K562 (cell line): ENCODE results near the gene BCL10. TPM values are rescaled to one million over a fixed set of nuclear protein-coding genes. Genes with fewer than 3 reads are reported as not detected.

Experiments used
- CBX1 ChIP-seq: sonication (generic); IDR thresholded peaks from 2 replicates; pipeline ENCODE4 v1.6.1; 2016; ENCODE audit warnings: antibody characterized with exemption, low read depth, mild to moderate bottlenecking
- CBX2 ChIP-seq: fragments of 200-600 bp; sonication (generic); IDR thresholded peaks from one replicate; pipeline ENCODE4 v1.6.1; 2012; ENCODE audit warnings: mild to moderate bottlenecking, low read length, inconsistent platforms; ENCODE audit not compliant: insufficient read depth, poor library complexity, severe bottlenecking
- CCNT2 ChIP-seq: IDR thresholded peaks from 2 replicates; pipeline ENCODE4 v1.6.1; 2011; ENCODE audit warnings: borderline replicate concordance, low read depth, mild to moderate bottlenecking, moderate library complexity, mixed read lengths, low read length; ENCODE audit not compliant: insufficient read length; ENCODE audit errors: extremely low read depth
- CEBPG ChIP-seq, 3 experiments: fragments of 200-800 bp in 1 of 3; sonication (Bioruptor generic) in 1 of 3; sonication (generic) in 1 of 3; formaldehyde crosslinking in 1 of 3; IDR thresholded peaks in 2 of 3; conservative IDR thresholded peaks in 1 of 3; 2 replicates each; pipeline versions ENCODE4 v1.6.1 to v1.8.0; 2016 to 2022; ENCODE audit warnings: missing compliant biosample characterization in 2 of 3, missing genetic modification characterization in 2 of 3, mild to moderate bottlenecking in 1 of 3, missing genetic modification reagents in 1 of 3
- HIVEP1 ChIP-seq: fragments of 250-450 bp; sonication (Bioruptor Pico); IDR thresholded peaks from 2 replicates; pipeline ENCODE4 v1.4.0; 2020; ENCODE audit warnings: mild to moderate bottlenecking
- HNRNPUL1 ChIP-seq: fragments of 200-400 bp; formaldehyde crosslinking; IDR thresholded peaks from 2 replicates; pipeline ENCODE4 v1.6.1; 2017; ENCODE audit warnings: low read length
- OTX1 ChIP-seq: fragments of 450-650 bp; formaldehyde crosslinking; IDR thresholded peaks from 2 replicates; pipeline ENCODE4 v1.4.0; 2022; ENCODE audit warnings: mild to moderate bottlenecking
- RHOXF2B ChIP-seq: fragments of 250-450 bp; sonication (Bioruptor Pico); conservative IDR thresholded peaks from 2 replicates; pipeline ENCODE4 v1.5.1; 2021
- SMARCA5 ChIP-seq: fragments of 450-650 bp; IDR thresholded peaks from 2 replicates; pipeline ENCODE4 v1.6.1; 2016
- SMARCB1 ChIP-seq: IDR thresholded peaks from 2 replicates; pipeline ENCODE4 v1.6.1; 2011; ENCODE audit warnings: improper control_type of control experiment, low read depth; ENCODE audit not compliant: insufficient read length
- SOX6 ChIP-seq: fragments of 450-650 bp; IDR thresholded peaks from 2 replicates; pipeline ENCODE4 v1.6.1; 2014; ENCODE audit warnings: mild to moderate bottlenecking
- TSC22D4 ChIP-seq: fragments of 450-650 bp; IDR thresholded peaks from 2 replicates; pipeline ENCODE4 v1.6.1; 2016; ENCODE audit warnings: missing genetic modification characterization, missing biosample characterization, control low read depth
- UBTF ChIP-seq, 2 experiments: IDR thresholded peaks; 2 replicates each; pipeline ENCODE4 v1.6.1; 2012; ENCODE audit warnings: improper control_type of control experiment in 2 of 2, low read depth in 2 of 2, low read length in 2 of 2, borderline replicate concordance in 1 of 2
- ZBTB17 ChIP-seq: fragments of 450-650 bp; formaldehyde crosslinking; IDR thresholded peaks from 2 replicates; pipeline ENCODE4 v1.4.0; 2020; ENCODE audit warnings: mild to moderate bottlenecking
- ZNF24 ChIP-seq: fragments of 450-650 bp; IDR thresholded peaks from 2 replicates; pipeline ENCODE4 v1.6.1; 2016
- polyA plus RNA-seq, 8 experiments: library from polyadenylated mRNA; depleted of rRNA in 4 of 8; stranded (reverse) in 5 of 8; unstranded in 3 of 8; fragments of >200 nt; fragmentation: Nextera tagmentation in 2 of 8; fragmentation: Illumina TruSeq in 1 of 8; extraction: Ambion mirVana in 2 of 8; extraction: Trizol in 1 of 8; gene quantifications; 2 replicates each; pipeline versions ENCODE4 v1.2.1 to v1.2.3, GENCODE V29; 2011 to 2014; ENCODE audit warnings: inconsistent platforms in 1 of 8, missing spikeins in 1 of 8
- total RNA-seq, 7 experiments: library from RNA; depleted of rRNA in 6 of 7; stranded (reverse); fragments of >200 nt in 6 of 7; fragmentation: Illumina TruSeq in 2 of 7; extraction: Trizol in 2 of 7; gene quantifications; 2 replicates each; pipeline versions ENCODE4 v1.2.1 to v1.2.3, GENCODE V29; 2011 to 2021; ENCODE audit warnings: low replicate concordance in 1 of 7
- TF ChIP-seq, protein P1 (sequence below): fragments of 250-450 bp; sonication (Bioruptor Pico); IDR thresholded peaks from 2 replicates; pipeline ENCODE4 v1.4.0; 2020; ENCODE audit warnings: mild to moderate bottlenecking, moderate library complexity, borderline replicate concordance
- TF ChIP-seq, protein P2 (sequence below): fragments of 450-650 bp; conservative IDR thresholded peaks from 2 replicates; pipeline ENCODE4 v1.6.1; 2016; ENCODE audit warnings: missing genetic modification characterization, low read depth, mild to moderate bottlenecking, control low read depth, missing compliant biosample characterization
- TF ChIP-seq, protein P3 (sequence below): sonication (generic); formaldehyde crosslinking; IDR thresholded peaks from 2 replicates; pipeline ENCODE4 v1.8.0; 2023; ENCODE audit warnings: mild to moderate bottlenecking, missing genetic modification reagents

The BCL10 gene
- total and polyA plus RNA-seq, 9 of the 15 experiments (the other 6 are each of a cell fraction or from before 2014, with no cell fraction given): 8.0 to 19.4 (median 12.3) TPM

DNA sequence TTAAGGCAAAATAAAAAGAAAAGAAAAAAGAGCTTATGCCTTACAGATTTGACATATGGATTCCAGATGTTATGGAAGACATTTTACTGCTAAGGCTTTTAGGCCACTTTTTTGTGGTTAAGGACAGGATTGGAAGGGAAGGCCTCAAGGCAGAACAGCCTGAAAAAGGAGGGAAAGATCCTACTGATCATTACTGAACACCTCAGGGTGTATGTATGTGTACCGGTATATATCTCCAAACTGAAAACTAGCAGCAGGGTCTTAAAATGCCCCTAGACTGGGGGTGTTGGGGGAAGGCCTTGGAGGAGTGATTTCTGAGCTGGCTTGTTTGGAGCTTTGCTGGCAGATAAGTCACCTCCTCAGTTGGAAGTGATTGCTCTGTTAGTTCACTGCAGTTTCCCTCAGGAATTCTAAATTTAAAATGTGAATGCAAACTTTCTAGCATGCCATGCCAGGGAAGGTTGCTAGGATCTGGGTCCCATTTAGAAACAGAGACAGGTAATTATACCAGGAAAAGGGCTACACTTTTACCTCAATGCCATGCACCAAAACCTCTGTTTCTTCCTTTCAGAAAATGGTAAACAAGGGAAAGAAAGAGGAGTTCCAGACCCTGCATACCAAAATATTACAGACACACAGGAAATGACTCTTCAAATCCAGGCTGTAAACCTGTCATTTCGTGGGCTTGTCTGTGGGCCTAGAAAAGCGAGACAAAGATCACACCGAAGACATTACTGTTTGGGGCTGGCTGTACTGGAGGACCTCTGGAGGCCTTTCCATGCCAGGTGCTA lies 32.0 kb downstream of the BCL10 start (continued):
- TF ChIP-seq, protein P1, sequence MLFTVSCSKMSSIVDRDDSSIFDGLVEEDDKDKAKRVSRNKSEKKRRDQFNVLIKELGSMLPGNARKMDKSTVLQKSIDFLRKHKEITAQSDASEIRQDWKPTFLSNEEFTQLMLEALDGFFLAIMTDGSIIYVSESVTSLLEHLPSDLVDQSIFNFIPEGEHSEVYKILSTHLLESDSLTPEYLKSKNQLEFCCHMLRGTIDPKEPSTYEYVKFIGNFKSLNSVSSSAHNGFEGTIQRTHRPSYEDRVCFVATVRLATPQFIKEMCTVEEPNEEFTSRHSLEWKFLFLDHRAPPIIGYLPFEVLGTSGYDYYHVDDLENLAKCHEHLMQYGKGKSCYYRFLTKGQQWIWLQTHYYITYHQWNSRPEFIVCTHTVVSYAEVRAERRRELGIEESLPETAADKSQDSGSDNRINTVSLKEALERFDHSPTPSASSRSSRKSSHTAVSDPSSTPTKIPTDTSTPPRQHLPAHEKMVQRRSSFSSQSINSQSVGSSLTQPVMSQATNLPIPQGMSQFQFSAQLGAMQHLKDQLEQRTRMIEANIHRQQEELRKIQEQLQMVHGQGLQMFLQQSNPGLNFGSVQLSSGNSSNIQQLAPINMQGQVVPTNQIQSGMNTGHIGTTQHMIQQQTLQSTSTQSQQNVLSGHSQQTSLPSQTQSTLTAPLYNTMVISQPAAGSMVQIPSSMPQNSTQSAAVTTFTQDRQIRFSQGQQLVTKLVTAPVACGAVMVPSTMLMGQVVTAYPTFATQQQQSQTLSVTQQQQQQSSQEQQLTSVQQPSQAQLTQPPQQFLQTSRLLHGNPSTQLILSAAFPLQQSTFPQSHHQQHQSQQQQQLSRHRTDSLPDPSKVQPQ (CRISPR knock-in tag): no peak
- TF ChIP-seq, protein P2, sequence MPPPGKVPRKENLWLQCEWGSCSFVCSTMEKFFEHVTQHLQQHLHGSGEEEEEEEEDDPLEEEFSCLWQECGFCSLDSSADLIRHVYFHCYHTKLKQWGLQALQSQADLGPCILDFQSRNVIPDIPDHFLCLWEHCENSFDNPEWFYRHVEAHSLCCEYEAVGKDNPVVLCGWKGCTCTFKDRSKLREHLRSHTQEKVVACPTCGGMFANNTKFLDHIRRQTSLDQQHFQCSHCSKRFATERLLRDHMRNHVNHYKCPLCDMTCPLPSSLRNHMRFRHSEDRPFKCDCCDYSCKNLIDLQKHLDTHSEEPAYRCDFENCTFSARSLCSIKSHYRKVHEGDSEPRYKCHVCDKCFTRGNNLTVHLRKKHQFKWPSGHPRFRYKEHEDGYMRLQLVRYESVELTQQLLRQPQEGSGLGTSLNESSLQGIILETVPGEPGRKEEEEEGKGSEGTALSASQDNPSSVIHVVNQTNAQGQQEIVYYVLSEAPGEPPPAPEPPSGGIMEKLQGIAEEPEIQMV: no peak
- no peak for TF ChIP-seq ZBTB17
- TF ChIP-seq ZNF24: no peak
- no peak for TF ChIP-seq SMARCA5
- TF ChIP-seq UBTF (IDR thresholded peaks at IDR 0.05; ENCODE audit: borderline replicate concordance in 1 of 2, low read depth in 2 of 2, low read length in 2 of 2): no peak
- no peak for TF ChIP-seq CBX1
- no peak for TF ChIP-seq RHOXF2B (CRISPR knock-in tag)
- no peak for TF ChIP-seq HNRNPUL1
- TF ChIP-seq SMARCB1: no peak
- TF ChIP-seq SOX6: no peak
- TF ChIP-seq OTX1 (CRISPR knock-in tag): no peak
- TF ChIP-seq CBX2: no peak
- TF ChIP-seq TSC22D4 (tag): no peak
- no peak for TF ChIP-seq HIVEP1 (CRISPR knock-in tag)
- TF ChIP-seq CCNT2: no peak
- TF ChIP-seq CEBPG (CRISPR knock-in tag; IDR thresholded peaks at IDR 0.05): no peak
- no peak for TF ChIP-seq CEBPG (tag; conservative IDR thresholded peaks at IDR 0.05 in 1 of 2, IDR thresholded peaks at IDR 0.05 in 1 of 2)
- TF ChIP-seq, protein P3, sequence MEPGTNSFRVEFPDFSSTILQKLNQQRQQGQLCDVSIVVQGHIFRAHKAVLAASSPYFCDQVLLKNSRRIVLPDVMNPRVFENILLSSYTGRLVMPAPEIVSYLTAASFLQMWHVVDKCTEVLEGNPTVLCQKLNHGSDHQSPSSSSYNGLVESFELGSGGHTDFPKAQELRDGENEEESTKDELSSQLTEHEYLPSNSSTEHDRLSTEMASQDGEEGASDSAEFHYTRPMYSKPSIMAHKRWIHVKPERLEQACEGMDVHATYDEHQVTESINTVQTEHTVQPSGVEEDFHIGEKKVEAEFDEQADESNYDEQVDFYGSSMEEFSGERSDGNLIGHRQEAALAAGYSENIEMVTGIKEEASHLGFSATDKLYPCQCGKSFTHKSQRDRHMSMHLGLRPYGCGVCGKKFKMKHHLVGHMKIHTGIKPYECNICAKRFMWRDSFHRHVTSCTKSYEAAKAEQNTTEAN (CRISPR knock-in tag): no peak
